Fibroblast of mammary gland (primary cell): ENCODE results near the gene PKP1.

ENCODE experiments used
- DNase-seq: peaks from one replicate; pipeline ENCODE4 v3.0.0-alpha.2; 2010; ENCODE audit warnings: low read depth
- H3K4me3 ChIP-seq: 2 replicates; pipeline ENCODE4 v1.5.1; 2011; ENCODE audit warnings: low read depth, mild to moderate bottlenecking, low read length, moderate library complexity; ENCODE audit not compliant: control insufficient read depth
- CTCF ChIP-seq: conservative IDR thresholded peaks from 2 replicates; pipeline ENCODE4 v1.5.1; 2011; ENCODE audit warnings: low read depth, low read length, inconsistent platforms; ENCODE audit not compliant: control insufficient read depth, insufficient read depth

Gene PKP1

GRCh38 chr1:201310251-201310985 is 27.1 kb downstream of the PKP1 start:
- no peak for TF ChIP-seq CTCF
- no peak overlapping the region for H3K4me3 ChIP-seq
- DNase-seq, result no peak

DNA sequence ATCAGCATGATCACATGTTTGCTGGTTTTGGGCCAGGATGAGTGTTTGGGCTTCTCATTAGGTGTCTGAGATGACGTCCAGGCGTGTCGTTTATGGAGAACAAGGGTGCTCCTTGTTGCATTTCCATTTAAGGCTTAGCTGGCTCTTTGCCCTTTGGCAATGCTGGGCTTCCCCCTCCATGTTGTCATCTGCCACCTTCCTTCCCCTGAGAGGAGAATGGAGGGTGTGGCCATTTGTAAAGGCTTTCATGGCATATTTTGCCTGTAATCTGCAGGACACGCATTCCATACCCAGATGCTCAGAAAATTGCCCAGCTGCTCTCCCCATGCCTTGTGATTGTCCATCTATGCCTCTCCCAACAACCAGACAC is 27.7 kb downstream of the PKP1 start:
- TF ChIP-seq CTCF, result no peak
- no peak for DNase-seq
- H3K4me3 ChIP-seq, result no peak overlapping the region

- H3K4me3 ChIP-seq, result no peak overlapping the region
- DNase-seq, result no peak
- TF ChIP-seq CTCF, result no peak
Observed at GRCh38 chr1:201311356-201312011, 28.2 kb downstream of the PKP1 start.

- H3K4me3 ChIP-seq, result no peak overlapping the region
- no peak for TF ChIP-seq CTCF
Observed at GRCh38 chr1:201312298-201312697, 29.0 kb downstream of the PKP1 start.

GRCh38 chr1:201313086-201313485 is 29.8 kb downstream of the PKP1 start:
- TF ChIP-seq CTCF, result no peak
- H3K4me3 ChIP-seq, result no peak overlapping the region

More at GRCh38 chr1:201312298-201312697, 29.0 kb downstream of the PKP1 start:
- DNase-seq, result no peak

GRCh38 chr1:201316556-201316955 is 33.2 kb downstream of the PKP1 start:
- no peak for TF ChIP-seq CTCF

More at GRCh38 chr1:201313086-201313485, 29.8 kb downstream of the PKP1 start:
- no peak for DNase-seq

More at GRCh38 chr1:201316556-201316955, 33.2 kb downstream of the PKP1 start:
- H3K4me3 ChIP-seq, result no peak overlapping the region
- no peak for DNase-seq
